HG03045 (cell line): ENCODE data around the gene PES1.
A peak's percentile ranks its signal among the peaks of the same experiment; 100 is the strongest.
"Not testable (repeated sequence)": the region's sequence is repeated elsewhere in the genome, so short reads cannot be mapped to it uniquely, and the experiment has no call there.

Source experiments
- ATAC-seq: cut with Tn5 transposase; IDR thresholded peaks from one replicate; pipeline ENCODE4 v1.9.1; 2021; ENCODE audit warnings: mild to moderate bottlenecking, moderate library complexity; ENCODE audit not compliant: unreplicated experiment

The PES1 gene

GRCh38 chr22:30591588-30592359 is at the start of gene PES1:
TSS of gene PES1 (minus strand) at chr22:30591910. CDS start at chr22:30591833, 77 bp downstream.
- peak; percentile 96 for ATAC-seq

DNA sequence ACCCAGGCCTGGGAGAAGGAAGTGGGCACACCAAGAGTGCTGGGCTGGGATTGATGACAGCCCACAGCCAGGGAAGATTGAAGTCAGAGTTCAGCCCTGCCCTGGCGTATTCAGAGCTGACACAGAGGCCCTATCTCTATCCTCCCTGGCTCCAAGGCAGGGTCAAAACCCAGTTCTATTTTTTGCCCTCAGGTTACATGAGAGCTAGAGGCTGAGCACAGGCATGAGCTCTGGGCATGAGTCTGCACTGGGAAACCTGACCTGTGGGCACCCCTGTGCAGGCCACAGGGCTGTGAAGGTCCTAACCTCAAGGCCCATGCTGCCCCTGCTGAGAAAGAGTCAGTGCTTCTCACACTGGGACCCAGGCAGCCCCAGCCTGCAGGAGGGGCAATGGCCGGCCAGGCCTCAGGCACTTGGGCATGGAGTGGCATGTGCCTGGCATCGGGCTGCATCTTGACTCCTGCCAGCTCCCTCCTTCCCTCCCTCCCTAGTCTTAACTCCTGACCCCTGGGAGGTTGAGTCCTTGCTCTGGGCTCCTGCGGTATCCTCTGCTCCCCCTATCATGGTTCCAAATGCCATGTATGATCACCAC is 49.2 kb upstream of the PES1 start:
- no peak for ATAC-seq

DNA sequence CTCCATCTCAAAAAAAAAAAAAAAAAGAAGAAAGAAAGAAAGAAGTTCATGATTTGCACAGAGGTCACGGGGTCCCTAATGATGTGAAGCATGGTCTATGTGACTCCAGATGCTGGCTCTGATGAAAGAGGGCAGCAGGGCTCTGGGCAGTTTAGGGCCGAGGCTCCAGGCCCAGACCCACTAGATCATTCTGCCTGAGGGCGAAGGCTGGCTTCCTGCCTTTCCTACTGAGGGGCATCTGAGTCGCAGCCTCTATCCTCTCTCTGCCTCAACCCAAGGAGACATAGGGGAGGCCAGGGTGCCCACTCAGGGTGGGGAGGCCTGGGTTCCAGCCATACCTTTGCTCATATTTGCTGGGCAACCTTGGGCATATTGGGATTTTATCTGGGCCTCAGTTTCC is 48.7 kb upstream of the PES1 start:
- ATAC-seq = no peak

GRCh38 chr22:30637701-30638114 is 46.0 kb upstream of the PES1 start:
- no peak for ATAC-seq

DNA sequence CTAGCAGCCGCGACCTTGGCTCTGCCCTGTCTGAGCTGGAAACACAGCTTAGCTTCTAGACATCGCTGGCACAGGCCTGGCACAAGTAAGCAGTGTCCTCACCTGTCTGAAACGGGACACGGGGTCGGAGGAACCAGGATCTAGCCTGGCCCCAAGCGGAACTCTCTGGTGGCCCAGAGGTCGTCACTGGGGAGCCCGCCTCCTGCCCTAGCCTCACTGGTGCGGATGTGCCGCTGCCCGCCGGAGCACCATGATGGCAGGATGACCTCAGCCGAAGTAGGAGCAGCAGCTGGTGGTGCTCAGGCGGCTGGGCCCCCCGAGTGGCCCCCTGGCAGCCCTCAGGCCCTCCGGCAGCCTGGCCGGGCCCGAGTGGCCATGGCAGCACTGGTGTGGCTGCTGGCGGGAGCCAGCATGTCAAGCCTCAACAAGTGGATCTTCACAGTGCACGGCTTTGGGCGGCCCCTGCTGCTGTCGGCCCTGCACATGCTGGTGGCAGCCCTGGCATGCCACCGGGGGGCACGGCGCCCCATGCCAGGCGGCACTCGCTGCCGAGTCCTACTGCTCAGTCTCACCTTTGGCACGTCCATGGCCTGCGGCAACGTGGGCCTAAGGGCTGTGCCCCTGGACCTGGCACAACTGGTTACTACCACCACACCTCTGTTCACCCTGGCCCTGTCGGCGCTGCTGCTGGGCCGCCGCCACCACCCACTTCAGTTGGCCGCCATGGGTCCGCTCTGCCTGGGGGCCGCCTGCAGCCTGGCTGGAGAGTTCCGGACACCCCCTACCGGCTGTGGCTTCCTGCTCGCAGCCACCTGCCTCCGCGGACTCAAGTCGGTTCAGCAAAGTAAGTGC is 44.7 kb upstream of the PES1 start:
- ATAC-seq = no peak

DNA sequence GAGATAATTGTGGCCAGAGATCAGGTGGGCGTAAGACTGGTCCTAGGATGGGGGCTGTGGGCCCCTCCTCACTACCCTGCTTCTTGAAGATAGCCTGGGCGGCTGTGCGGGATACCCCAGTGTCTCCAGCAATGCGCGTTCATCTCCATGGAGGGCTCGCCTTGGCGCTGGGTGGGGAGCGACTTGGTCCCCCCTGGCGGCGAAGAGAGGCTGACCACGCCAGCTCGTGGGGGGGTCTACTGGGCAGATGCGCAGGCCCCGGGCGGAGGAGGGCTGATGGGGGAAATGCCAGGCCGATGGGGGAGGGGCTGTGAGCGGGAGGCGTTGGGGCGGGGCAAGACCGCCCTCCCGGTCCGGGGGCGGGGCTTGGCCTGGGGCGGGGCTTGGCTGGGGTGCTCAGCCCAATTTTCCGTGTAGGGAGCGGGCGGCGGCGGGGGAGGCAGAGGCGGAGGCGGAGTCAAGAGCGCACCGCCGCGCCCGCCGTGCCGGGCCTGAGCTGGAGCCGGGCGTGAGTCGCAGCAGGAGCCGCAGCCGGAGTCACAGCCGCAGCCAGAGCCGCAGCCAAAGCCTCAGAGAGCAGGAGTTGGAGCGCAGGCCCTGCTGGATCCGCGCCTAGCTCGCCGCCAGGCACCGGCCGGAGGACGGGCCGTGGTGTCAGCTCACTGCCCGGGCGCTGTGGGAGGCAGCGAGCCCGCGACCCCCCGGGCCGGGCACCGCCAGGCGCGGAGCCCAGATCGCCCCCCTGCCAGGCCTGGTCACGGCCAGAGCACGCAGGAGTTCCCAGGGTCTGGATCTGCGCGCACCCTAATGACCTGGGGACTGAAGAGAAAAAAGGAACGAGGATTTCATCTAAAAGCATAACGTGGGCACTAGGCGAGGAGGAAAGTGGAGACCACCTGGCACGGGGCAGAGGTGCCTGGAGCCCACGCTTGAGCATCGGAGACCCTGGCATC is 43.8 kb upstream of the PES1 start, which contains the start of gene SLC35E4:
TSS of gene SLC35E4 (plus strand) at position 509 of the 953 bp plus-strand sequence. CDS start 670 bp downstream, outside the sequence.
- ATAC-seq = peak; percentile 74

GRCh38 chr22:30634471-30635233 is 42.9 kb upstream of the PES1 start:
- peak; percentile 44 for ATAC-seq

DNA sequence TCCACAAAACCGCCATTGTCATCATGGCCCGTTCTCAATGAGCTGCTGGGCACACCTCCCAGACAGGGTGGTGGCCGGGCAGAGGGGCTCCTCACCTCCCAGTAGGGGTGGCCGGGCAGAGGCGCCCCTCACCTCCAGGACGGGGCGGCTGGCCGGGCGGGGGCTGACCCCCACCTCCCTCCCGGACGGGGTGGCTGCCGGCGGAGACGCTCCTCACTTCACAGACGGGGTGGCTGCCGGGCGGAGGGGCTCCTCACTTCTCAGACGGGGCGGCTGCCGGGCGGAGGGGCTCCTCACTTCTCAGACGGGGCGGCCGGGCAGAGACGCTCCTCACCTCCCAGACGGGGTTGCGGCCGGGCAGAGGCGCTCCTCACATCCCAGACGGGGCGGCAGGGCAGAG is 39.8 kb upstream of the PES1 start:
- ATAC-seq = not testable (repeated sequence)

DNA sequence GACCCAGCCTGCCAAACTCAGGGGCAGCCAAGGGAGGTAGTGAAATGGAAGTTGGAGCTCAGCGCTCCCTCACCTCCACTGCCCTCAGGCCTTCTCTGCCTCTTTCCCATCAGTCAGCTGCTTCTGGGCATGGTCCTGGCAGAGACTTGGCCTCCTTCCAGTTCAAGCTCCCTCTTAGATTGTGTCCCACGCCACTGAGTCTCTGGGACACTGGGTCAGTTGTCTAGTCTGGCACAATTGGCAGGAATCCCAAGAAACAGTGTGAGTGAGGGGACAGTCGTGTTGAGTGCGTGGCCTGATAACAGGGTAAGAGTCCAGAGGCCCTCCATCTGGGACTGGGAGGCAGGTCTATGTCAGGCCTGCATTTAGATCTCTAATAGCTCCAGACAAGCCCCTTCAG is 36.8 kb upstream of the PES1 start:
- no peak for ATAC-seq

GRCh38 chr22:30627471-30627870 is 35.8 kb upstream of the PES1 start:
- ATAC-seq = no peak

- no peak for ATAC-seq
These were observed 34.7 kb upstream of the PES1 start for GRCh38 chr22:30626413-30626812.

GRCh38 chr22:30619909-30620308 is 28.2 kb upstream of the PES1 start:
- ATAC-seq = not testable (repeated sequence)

DNA sequence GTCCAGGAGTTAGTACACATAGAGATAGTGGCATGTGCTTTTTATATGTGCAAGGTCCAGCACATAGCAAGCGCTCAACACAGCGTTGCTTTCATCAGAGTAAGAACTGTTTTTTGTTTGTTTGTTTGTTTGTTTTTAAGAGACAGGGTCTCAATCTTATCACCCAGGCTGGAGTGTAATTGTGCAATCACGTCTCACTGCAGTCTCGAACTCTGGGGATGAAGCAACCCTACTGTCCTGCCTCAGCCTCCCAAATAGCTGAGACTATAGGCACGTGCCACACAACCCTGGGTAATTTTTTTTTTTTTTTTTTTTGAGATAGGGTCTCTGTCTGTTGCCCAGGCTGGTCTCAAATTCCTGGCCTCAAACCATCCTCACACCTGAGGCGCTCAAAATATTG is 26.1 kb upstream of the PES1 start:
- no peak for ATAC-seq

DNA sequence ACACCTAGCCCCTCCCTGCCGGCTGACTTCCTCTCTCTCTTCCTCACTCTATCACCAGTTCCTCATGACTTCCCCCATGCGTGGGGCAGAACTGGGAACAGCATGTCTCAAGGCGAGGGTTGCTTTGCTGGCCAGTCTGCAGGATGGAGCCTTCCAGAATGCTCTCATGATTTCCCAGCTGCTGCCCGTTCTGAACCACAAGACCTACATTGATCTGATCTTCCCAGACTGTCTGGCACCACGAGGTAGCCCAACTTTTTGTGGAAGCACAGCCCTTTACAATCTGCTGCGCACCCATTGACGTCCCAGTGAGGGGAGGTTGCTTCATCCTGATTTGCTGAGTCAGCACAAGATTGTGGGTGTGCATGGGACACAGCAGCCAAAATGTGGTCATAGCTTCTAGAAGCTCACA is 23.8 kb upstream of the PES1 start:
- no peak for ATAC-seq

- ATAC-seq = no peak
These were observed 23.2 kb upstream of the PES1 start for GRCh38 chr22:30614879-30615278.

DNA sequence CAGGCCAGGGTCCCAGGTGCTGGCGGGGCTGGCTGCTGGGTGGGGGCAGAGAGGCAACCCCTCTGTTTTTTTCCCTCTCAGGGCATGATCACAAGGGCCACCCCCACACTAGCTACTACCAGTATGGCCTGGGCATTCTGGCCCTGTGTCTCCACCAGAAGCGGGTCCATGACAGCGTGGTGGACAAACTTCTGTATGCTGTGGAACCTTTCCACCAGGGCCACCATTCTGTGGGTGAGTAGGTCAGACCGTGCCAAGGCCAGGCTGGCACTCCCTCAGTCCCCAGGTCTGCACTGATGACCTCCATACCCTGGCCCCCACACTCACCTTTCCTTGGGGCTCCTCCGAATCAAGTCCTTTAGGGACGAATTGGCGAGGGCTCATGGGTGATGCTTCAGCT is 22.6 kb upstream of the PES1 start:
- ATAC-seq = no peak

DNA sequence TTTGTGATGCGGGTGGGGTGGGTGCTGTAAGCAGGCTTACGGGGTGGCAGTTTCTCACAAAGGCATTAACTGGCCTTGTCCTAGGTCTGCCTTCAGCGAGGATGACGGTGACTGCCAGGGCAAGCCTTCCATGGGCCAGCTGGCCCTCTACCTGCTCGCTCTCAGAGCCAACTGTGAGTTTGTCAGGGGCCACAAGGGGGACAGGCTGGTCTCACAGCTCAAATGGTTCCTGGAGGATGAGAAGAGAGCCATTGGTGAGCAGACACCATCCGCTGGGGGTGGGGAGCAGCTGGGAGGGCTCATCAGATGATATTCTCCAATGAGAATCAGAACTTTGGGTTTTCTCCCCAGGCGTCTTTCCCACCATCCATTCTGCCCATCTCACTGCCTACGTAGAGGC is 21.1 kb upstream of the PES1 start:
- ATAC-seq = no peak

- no peak for ATAC-seq
These were observed 19.5 kb upstream of the PES1 start for GRCh38 chr22:30611197-30611596.

- ATAC-seq = no peak
These were observed 18.6 kb upstream of the PES1 start for GRCh38 chr22:30610299-30610698.
